SH-SY5Y (cell line): Measurements from ENCODE around the gene EPHB4.

Experiments
- GATA2 ChIP-seq: IDR thresholded peaks from 2 replicates; pipeline ENCODE4 v1.6.1; 2011; ENCODE audit warnings: mild to moderate bottlenecking, low read depth, low read length
- GATA3 ChIP-seq: IDR thresholded peaks from 2 replicates; pipeline ENCODE4 v1.6.1; 2011; ENCODE audit warnings: low read depth, mild to moderate bottlenecking, low read length, moderate library complexity

DNA sequence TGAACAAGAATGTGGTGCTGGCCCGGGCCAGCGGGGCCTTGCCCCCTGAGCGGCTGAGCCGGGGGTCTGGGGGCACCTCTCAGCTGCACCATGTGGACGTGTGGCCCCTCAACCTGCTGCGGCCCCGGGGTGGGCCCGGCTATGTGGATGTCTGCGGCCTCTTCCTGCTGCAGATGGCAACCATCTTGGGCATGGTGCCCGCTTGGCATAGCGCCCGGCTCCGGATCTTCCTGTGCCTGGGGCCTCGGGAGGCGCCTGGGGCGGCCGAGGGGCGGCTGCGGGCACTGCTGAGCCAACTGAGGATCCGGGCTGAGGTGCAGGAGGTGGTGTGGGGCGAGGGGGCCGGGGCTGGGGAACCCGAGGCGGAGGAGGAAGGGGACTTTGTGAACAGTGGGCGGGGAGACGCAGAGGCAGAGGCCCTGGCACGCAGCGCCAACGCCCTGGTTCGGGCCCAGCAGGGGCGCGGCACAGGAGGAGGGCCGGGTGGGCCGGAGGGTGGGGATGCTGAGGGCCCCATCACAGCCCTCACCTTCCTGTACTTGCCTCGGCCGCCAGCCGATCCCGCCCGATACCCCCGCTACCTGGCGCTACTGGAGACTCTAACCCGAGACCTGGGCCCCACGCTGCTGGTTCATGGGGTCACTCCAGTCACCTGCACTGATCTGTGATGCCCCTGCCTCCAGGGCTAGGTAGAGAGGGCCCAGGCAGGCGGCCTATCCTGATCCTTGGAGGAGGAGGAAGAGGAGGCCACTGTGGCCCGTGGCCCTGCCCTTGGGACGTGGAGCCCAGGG, 38.8 kb upstream of the EPHB4 start:
- TF ChIP-seq GATA2, result no peak
- no peak for TF ChIP-seq GATA3
